GM12878 (cell line): ENCODE measurements around the gene PPAN. TPM values are rescaled to one million over a fixed set of nuclear protein-coding genes. Genes with fewer than 3 reads are reported as not detected.

Experiments used
- ATAC-seq: fragments of 200-7000 bp; cut with Tn5 transposase; 3 replicates; pipeline ENCODE4 v1.9.1; 2020; ENCODE audit warnings: mild to moderate bottlenecking, moderate library complexity
- BruUV-seq: library from RNA; stranded (reverse); fragments of 400-500 nt; replicated peaks from 2 replicates; lab custom pipeline; 2021; lab: Mats Ljungman, UMichigan
- CTCF ChIA-PET: fragments of 300-600 bp; sonication (Branson Sonifier 250); formaldehyde crosslinking; extraction: SDS; loops from one replicate; lab custom pipeline; 2021; ENCODE audit warnings: inconsistent platforms; lab: Yijun Ruan, JAX
- POLR2A ChIA-PET: fragments of 350-600 bp; formaldehyde crosslinking; extraction: SDS; loops from one replicate; lab custom pipeline; 2021; ENCODE audit warnings: inconsistent platforms; lab: Charles Lee
- RAD21 ChIA-PET: fragments of 300-600 bp; sonication (Branson Sonifier 250); formaldehyde crosslinking; loops from one replicate; lab custom pipeline; 2023; ENCODE audit warnings: antibody characterized with exemption; ENCODE audit not compliant: unreplicated experiment; lab: Charles Lee
- SMC1A ChIA-PET: fragments of 300-600 bp; sonication (Branson Sonifier 250); formaldehyde crosslinking; loops from one replicate; lab custom pipeline; 2023; ENCODE audit not compliant: unreplicated experiment, uncharacterized antibody; lab: Charles Lee
- DNase-seq: peaks from one replicate; pipeline ENCODE4 v3.0.0-alpha.2; 2011; ENCODE audit warnings: low read depth, low spot score
- FAIRE-seq: peaks from 3 replicates; lab custom pipeline; 2011; peaks lifted over from hg19 to GRCh38; lab: Jason Lieb, UNC
- H2AFZ ChIP-seq: 2 replicates; pipeline ENCODE4 v1.6.0; 2011; ENCODE audit warnings: low read depth, low read length, control low read depth; ENCODE audit not compliant: control insufficient read depth
- H3K27ac ChIP-seq: 2 replicates; pipeline ENCODE4 v1.5.1; 2011; ENCODE audit warnings: control low read depth; ENCODE audit not compliant: control insufficient read depth, insufficient read depth
- H3K27me3 ChIP-seq, 2 experiments: replicated peaks in 1 of 2; 2 replicates each; pipeline versions ENCODE4 v1.6.0 to v1.6.1; 2011; ENCODE audit warnings: low read length in 1 of 2; ENCODE audit not compliant: control insufficient read depth in 2 of 2, insufficient read depth in 2 of 2
- H3K36me3 ChIP-seq, 2 experiments: 2 replicates each; pipeline ENCODE4 v1.5.1; 2011; ENCODE audit warnings: low read length in 1 of 2; ENCODE audit not compliant: control insufficient read depth in 2 of 2, insufficient read depth in 2 of 2
- H3K4me1 ChIP-seq: 2 replicates; pipeline ENCODE4 v1.6.1; 2011; ENCODE audit warnings: mild to moderate bottlenecking, low read length, moderate library complexity, mixed read lengths; ENCODE audit not compliant: control insufficient read depth, insufficient read depth
- H3K4me2 ChIP-seq: 2 replicates; pipeline ENCODE4 v1.6.0; 2011; ENCODE audit warnings: control low read depth; ENCODE audit not compliant: control insufficient read depth, insufficient read depth
- H3K4me3 ChIP-seq: fragments of 200-600 bp; sonication (generic); 2 replicates; pipeline ENCODE4 v1.5.1; 2016
- H3K79me2 ChIP-seq: 2 replicates; pipeline ENCODE4 v1.6.0; 2011; ENCODE audit warnings: low read length; ENCODE audit not compliant: control insufficient read depth, insufficient read depth
- H3K9ac ChIP-seq: 2 replicates; pipeline ENCODE4 v1.8.0; 2011; ENCODE audit warnings: low read length, control low read depth, mixed read lengths; ENCODE audit not compliant: control insufficient read depth, insufficient read depth
- H3K9me3 ChIP-seq: replicated peaks from 3 replicates; pipeline ENCODE4 v1.5.1; 2011; ENCODE audit warnings: mild to moderate bottlenecking, low read length; ENCODE audit not compliant: control insufficient read depth, insufficient read depth
- H4K20me1 ChIP-seq: 2 replicates; pipeline ENCODE4 v1.6.0; 2011; ENCODE audit not compliant: control insufficient read depth, insufficient read depth
- BCL3 ChIP-seq: IDR thresholded peaks from 2 replicates; pipeline ENCODE4 v1.6.1; 2011; ENCODE audit warnings: borderline replicate concordance, low read depth, mild to moderate bottlenecking, moderate library complexity, low read length; ENCODE audit not compliant: insufficient read depth, poor library complexity, severe bottlenecking
- CBFB ChIP-seq: IDR thresholded peaks from 2 replicates; pipeline ENCODE4 v1.6.1; 2016; ENCODE audit warnings: antibody characterized with exemption, low read depth
- JUNB ChIP-seq: IDR thresholded peaks from 2 replicates; pipeline ENCODE4 v1.6.1; 2016; ENCODE audit warnings: antibody characterized with exemption, mild to moderate bottlenecking
- NR2F1 ChIP-seq: fragments of 450-650 bp; conservative IDR thresholded peaks from 2 replicates; pipeline ENCODE4 v1.6.1; 2017; ENCODE audit warnings: mild to moderate bottlenecking
- POLR2AphosphoS2 ChIP-seq: IDR thresholded peaks from 2 replicates; pipeline ENCODE4 v1.6.1; 2011; ENCODE audit warnings: low read depth, mild to moderate bottlenecking, low read length, improper control_type of control experiment, moderate library complexity
- RAD51 ChIP-seq: fragments of 450-650 bp; IDR thresholded peaks from 2 replicates; pipeline ENCODE4 v1.6.1; 2016; ENCODE audit warnings: moderate library complexity, mild to moderate bottlenecking, inconsistent platforms
- SUZ12 ChIP-seq: fragments of 200-600 bp; sonication (generic); IDR thresholded peaks from one replicate; pipeline ENCODE4 v1.6.1; 2018; ENCODE audit warnings: antibody characterized with exemption, mild to moderate bottlenecking; ENCODE audit not compliant: unreplicated experiment
- ZBED1 ChIP-seq: IDR thresholded peaks from 2 replicates; pipeline ENCODE4 v1.6.1; 2016; ENCODE audit warnings: borderline replicate concordance
- ZBTB40 ChIP-seq: fragments of 450-650 bp; IDR thresholded peaks from 2 replicates; pipeline ENCODE4 v1.6.1; 2016; ENCODE audit warnings: mild to moderate bottlenecking, moderate library complexity, borderline replicate concordance
- ZNF217 ChIP-seq: fragments of 450-650 bp; IDR thresholded peaks from 2 replicates; pipeline ENCODE4 v1.6.1; 2017; ENCODE audit warnings: antibody characterized with exemption, mild to moderate bottlenecking
- WGBS: methylation state at CpG from one replicate; pipeline ENCODE4 v1.1.6; 2016; ENCODE audit warnings: low lambda C conversion rate; ENCODE audit not compliant: insufficient replicate concordance, insufficient coverage; ENCODE audit errors: missing lambda C conversion rate; 5-methylcytosine and 5-hydroxymethylcytosine counted together
- in situ Hi-C: fragments of 300-500 bp; cut with MboI; formaldehyde crosslinking; loops from 9 replicates; pipeline ENCODE4 v1.14.3; 2018; ENCODE audit warnings: mixed read lengths
- intact Hi-C: fragments of 100-400 bp; cut with micrococcal nuclease; formaldehyde crosslinking; loops from one replicate; pipeline ENCODE4 v1.14.2; 2022; ENCODE audit not compliant: unreplicated experiment
- polyA plus RNA-seq, 11 experiments: library from polyadenylated mRNA; depleted of rRNA in 4 of 11; unstranded in 6 of 11; stranded (reverse) in 5 of 11; fragments of >200 nt; fragmentation: Nextera tagmentation in 4 of 11; fragmentation: Illumina TruSeq in 1 of 11; extraction: Ambion mirVana in 4 of 11; extraction: Trizol in 1 of 11; gene quantifications; 1 replicate in 1 of 11; 2 replicates in 10 of 11; pipeline versions ENCODE4 v1.2.1 to v1.2.3, GENCODE V29; 2011 to 2016; ENCODE audit warnings: inconsistent platforms in 2 of 11, missing spikeins in 2 of 11, low read depth in 1 of 11
- total RNA-seq, 4 experiments: library from RNA; depleted of rRNA in 3 of 4; stranded (reverse); fragments of >200 nt in 3 of 4; fragmentation: Illumina TruSeq in 1 of 4; extraction: Trizol in 1 of 4; gene quantifications; 2 replicates each; pipeline versions ENCODE4 v1.2.1 to v1.2.3, GENCODE V29; 2013 to 2021

Gene PPAN
- total and polyA plus RNA-seq, 10 of the 15 experiments (the other 5 are each of a cell fraction or from before 2014, with no cell fraction given), result 2.1 to 171 (median 108) TPM

DNA sequence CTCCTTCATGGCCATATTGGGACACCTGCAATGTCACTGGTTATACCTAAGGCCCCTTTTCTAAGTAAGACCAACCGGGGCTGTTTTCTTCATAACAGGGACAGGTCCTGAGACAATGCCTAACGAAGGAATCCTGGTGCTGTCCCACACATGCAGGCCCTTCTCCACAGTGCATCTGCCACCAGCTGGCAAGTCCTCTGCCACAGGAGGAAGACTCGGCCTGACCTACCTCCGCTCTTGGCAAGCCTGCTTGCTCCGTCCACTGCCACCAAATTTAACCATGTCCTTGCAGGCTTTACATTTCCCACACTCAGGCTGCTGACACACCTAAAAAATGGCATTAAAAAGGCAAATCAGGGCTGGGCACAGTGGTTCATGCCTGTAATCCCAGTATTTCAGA lies 45.4 kb downstream of the PPAN start:
- Histone ChIP-seq H4K20me1 (no peaks in the 10 kb centered on the region), H3K4me2 (no peak overlapping the region), H3K4me1 (no peaks in the 10 kb centered on the region)
- in situ Hi-C loops, result no loop called here
- no peak for ATAC-seq
- BruUV-seq, result TSS peak; percentile 42
- POLR2A ChIA-PET, result no interaction called here
- SMC1A ChIA-PET, result no interaction called here
- CTCF ChIA-PET, result no interaction called here
- no peak for TF ChIP-seq ZBED1
- TF ChIP-seq ZBTB40, result no peak
- TF ChIP-seq SUZ12, result no peak
- no peak for TF ChIP-seq BCL3
- no peak for TF ChIP-seq RAD51
- TF ChIP-seq POLR2AphosphoS2, result no peak
- no peak for TF ChIP-seq NR2F1
- TF ChIP-seq ZNF217, result no peak
- TF ChIP-seq CBFB, result no peak
- TF ChIP-seq JUNB, result no peak
- TF ChIP-seq, all 136 proteins: peak for 0
- Histone ChIP-seq H3K27me3 (no peaks in the 10 kb centered on the region), H3K36me3 (peaks cover 48 to 52% of the 10 kb centered on the region in 2 experiments), H3K9ac (no peak overlapping the region), H3K27ac (no peak overlapping the region), H3K9me3 (no peaks in the 10 kb centered on the region), H3K4me3 (no peak overlapping the region), H3K79me2 (no peaks in the 10 kb centered on the region), H2AFZ (no peak overlapping the region)
- RAD21 ChIA-PET, result no interaction called here
- intact Hi-C loops, result no loop called here
- WGBS, result 94% methylated on average over 5 of the region's 5 CpGs
- no peak for FAIRE-seq
- DNase-seq, result no peak
